Activated T-helper 2 cell treated with anti-CD3 and anti-CD28 coated beads, Interferon-gamma antibody, Interleukin-2, Interleukin-4, amounts not matched to agents 10 μg/mL and 5 μg/mL and 100 μg/mL, durations not matched to agents 14 hours and 24 hours and 36 hours (primary cell): Measurements from ENCODE around the gene PRIM2. TPM values are rescaled to one million over a fixed set of nuclear protein-coding genes. Genes with fewer than 3 reads are reported as not detected.
"Not testable (repeated sequence)": the region's sequence is repeated elsewhere in the genome, so short reads cannot be mapped to it uniquely, and the experiment has no call there.

Source experiments
- DNase-seq: peaks from one replicate; pipeline ENCODE4 v3.0.0; 2021; ENCODE audit warnings: low spot score
- H3K27ac Mint-ChIP-seq: one replicate; pipeline ENCODE4 v1.8.0; 2021; ENCODE audit warnings: mixed read lengths
- H3K27me3 Mint-ChIP-seq: one replicate; pipeline ENCODE4 v1.8.0; 2021; ENCODE audit warnings: low read depth, mixed read lengths
- H3K36me3 Mint-ChIP-seq: one replicate; pipeline ENCODE4 v1.8.0; 2021; ENCODE audit warnings: low read depth, mixed read lengths
- H3K4me1 Mint-ChIP-seq: one replicate; pipeline ENCODE4 v1.8.0; 2021; ENCODE audit warnings: low read depth, mixed read lengths
- H3K4me3 Mint-ChIP-seq: one replicate; pipeline ENCODE4 v1.8.0; 2021; ENCODE audit warnings: low read depth, mild to moderate bottlenecking, moderate library complexity, mixed read lengths
- H3K9me3 Mint-ChIP-seq: one replicate; pipeline ENCODE4 v1.8.0; 2021; ENCODE audit warnings: mixed read lengths
- intact Hi-C: fragments of 100-400 bp; cut with micrococcal nuclease; formaldehyde crosslinking; loops from one replicate; pipeline ENCODE4 v1.15.1; 2023
- total RNA-seq: library from RNA; stranded (reverse); gene quantifications from 2 replicates; pipeline ENCODE4 v1.2.3, GENCODE V29; 2022

The PRIM2 gene
- total RNA-seq, 1 donor from 2014 or later = 37.9 TPM

DNA sequence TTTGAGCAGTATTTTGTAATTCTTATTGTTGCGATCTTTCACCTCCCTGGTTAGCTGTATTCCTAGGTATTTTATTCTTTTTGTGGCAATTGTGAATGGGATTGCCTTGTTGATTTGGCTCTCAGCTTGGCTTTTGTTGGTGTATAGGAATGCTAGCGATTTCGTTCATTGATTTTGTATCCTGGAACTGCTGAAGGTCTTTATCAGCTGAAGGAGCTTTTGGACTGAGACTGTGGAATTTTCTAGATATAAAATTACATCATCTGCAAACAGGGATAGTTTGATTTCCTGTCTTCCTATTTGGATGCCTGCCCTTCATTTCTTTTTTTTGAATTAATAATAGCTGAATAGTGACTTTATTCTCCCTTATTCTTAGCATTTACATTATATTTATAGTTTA lies 74.6 kb downstream of the PRIM2 start:
- intact Hi-C loops, H3K27me3 Mint-ChIP-seq, H3K4me3 Mint-ChIP-seq, DNase-seq, H3K27ac Mint-ChIP-seq: not testable (repeated sequence)
- Mint-ChIP-seq H3K9me3 (peaks cover 48% of the 10 kb centered on the region), H3K36me3 (peaks cover 66% of the 10 kb centered on the region), H3K4me1 (peaks cover 12% of the 10 kb centered on the region)

DNA sequence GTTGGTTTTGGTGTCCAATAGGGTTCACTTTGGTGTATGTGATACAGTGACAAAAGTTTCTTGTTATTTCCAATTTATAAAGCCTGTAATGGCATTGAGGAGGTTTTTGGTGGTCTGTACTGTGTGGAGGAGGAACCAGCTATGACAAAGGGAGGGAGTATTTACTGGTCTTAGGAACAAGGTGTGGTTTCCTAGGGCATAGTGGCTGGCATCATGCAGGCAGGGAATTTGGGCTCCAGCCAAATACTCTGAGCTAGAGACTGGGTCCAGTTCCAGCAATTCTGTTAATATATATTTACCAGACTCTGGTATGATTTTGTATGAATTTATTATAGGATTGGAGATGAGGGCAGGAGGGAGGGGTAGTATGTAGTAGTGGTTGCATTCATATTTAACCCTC lies 101.9 kb downstream of the PRIM2 start:
- DNase-seq, H3K27ac Mint-ChIP-seq, H3K9me3 Mint-ChIP-seq, H3K4me3 Mint-ChIP-seq, H3K4me1 Mint-ChIP-seq, H3K27me3 Mint-ChIP-seq, intact Hi-C loops: not testable (repeated sequence)
- peaks cover 16% of the 10 kb centered on the region for H3K36me3 Mint-ChIP-seq

DNA sequence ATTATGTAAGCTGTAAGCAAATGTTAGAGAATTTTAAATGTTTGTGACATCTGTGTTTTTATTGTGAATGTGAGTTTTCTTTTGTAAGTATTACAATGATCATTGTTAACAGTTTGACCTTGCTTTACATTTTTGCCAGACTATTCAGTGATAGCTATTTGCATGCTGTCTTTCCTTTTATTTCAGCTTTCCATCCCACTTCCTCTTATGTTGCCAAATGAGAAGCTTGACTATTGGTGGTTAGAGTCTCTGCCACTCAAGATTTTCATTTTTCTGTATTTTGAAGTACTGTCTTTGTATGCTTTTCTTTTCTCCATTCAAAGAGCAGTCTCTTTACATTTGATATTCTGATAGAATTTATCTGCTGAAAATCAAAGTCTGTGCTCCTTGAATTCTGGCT lies 104.1 kb downstream of the PRIM2 start:
- peaks cover 4% of the 10 kb centered on the region for H3K4me1 Mint-ChIP-seq
- no peaks in the 10 kb centered on the region for H3K9me3 Mint-ChIP-seq
- H3K4me3 Mint-ChIP-seq = no peak overlapping the region
- H3K27ac Mint-ChIP-seq = no peak overlapping the region
- intact Hi-C loops = no loop called here
- no peak for DNase-seq
- H3K36me3 Mint-ChIP-seq = peaks cover 10% of the 10 kb centered on the region
- no peaks in the 10 kb centered on the region for H3K27me3 Mint-ChIP-seq

DNA sequence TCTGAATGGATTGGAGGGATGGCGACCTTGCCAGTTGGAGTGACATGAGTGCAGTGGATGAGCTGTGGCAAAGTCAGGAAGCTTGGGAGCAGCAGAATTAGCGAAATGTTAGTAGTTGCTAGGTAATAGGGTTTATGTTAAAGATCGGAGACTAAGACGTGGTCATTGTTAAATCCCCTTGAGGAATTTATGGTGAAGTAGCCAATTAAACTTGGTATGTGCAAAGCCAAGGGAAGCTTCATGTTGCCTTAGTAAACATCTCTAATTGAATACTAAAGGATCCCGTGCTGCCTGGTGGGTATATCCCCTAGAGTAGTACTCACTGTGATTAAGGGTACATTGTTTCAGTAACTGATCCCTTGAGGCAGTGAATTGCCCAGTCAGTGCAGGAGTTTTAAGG lies 106.0 kb downstream of the PRIM2 start:
- H3K36me3 Mint-ChIP-seq = peaks cover 10% of the 10 kb centered on the region
- H3K9me3 Mint-ChIP-seq = no peaks in the 10 kb centered on the region
- H3K4me3 Mint-ChIP-seq = no peak overlapping the region
- intact Hi-C loops = no loop called here
- no peak for DNase-seq
- H3K27ac Mint-ChIP-seq = no peak overlapping the region
- H3K4me1 Mint-ChIP-seq = peaks cover 4% of the 10 kb centered on the region
- H3K27me3 Mint-ChIP-seq = no peaks in the 10 kb centered on the region

DNA sequence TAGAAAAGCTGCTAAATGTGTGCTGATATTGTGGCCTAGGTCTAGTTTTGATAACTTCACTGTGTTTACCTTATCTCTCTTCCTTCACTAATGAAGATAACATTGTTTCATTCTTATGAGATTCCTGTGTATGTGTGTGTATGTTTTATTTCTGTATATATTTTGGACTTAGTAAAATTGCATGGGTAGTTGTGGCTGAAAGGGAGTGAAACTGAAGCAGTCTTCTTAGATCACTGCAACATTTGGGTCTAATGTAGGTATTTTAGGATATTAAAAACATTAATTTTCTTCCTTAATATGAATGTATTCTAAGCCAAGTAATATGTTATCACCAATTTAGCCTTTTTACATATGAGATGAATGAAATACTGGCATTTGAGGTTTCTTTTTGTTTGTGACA lies 114.3 kb downstream of the PRIM2 start:
- H3K9me3 Mint-ChIP-seq, H3K27me3 Mint-ChIP-seq, intact Hi-C loops, H3K27ac Mint-ChIP-seq, H3K36me3 Mint-ChIP-seq, H3K4me3 Mint-ChIP-seq, DNase-seq: not testable (repeated sequence)
- H3K4me1 Mint-ChIP-seq = peaks cover 16% of the 10 kb centered on the region

DNA sequence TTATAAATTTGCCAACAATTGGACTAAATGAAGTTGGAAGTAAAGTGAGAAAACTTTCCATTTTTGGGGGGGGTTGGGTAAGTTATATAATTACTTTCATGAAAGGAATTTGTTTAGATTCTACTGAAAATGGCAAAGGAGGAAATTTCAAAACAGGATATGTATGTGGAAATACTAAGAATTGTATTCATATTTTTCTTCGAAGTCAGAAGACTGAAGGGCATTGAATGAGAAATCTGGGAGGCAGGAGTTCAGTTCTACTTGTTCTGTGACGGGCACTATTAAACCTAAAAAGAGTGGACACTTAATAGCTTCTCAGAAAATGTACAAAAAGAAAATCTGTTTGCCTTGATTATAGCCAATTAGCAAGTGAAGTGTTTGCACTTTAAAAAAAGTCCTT lies 114.7 kb downstream of the PRIM2 start:
- Mint-ChIP-seq H3K4me1 (peaks cover 16% of the 10 kb centered on the region), H3K9me3 (no peaks in the 10 kb centered on the region), H3K27me3 (no peaks in the 10 kb centered on the region), H3K36me3 (peaks cover 10% of the 10 kb centered on the region), H3K27ac (no peak overlapping the region), H3K4me3 (no peak overlapping the region)
- no peak for DNase-seq
- intact Hi-C loops = no loop called here

DNA sequence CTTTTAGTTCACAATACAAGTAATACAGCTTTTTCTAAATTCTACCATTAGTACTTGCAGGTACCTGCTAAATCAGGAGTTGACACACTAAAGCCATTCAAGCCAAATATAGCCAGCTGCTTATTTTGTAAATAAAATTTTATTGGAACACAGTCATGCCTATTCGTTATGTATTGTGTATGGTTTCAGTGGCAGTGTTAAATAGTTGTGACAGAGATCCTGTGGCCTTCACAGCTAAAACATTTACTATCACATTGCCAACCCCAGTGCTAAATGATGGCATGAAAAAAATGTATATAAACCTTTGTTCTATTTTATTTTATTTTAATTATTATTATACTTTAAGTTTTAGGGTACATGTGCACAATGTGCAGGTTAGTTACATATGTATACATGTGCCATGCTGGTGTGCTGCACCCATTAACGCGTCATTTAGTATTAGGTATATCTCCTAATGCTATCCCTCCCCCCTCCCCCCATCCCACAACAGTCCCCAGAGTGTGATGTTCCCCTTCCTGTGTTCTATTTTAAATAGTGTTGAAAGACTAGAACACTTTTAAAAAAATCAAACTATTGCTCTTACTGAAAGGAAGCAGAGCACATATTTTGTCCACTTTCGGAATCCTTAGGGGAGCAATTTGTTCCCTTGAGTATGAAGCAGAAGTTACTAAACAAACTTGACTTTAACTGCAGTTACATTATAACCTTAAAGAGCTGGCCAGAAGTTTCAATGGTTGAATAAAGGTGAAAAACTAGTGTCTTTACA lies 115.7 kb downstream of the PRIM2 start:
- H3K9me3 Mint-ChIP-seq = no peaks in the 10 kb centered on the region
- intact Hi-C loops = no loop called here
- H3K4me3 Mint-ChIP-seq = no peak overlapping the region
- peaks cover 10% of the 10 kb centered on the region for H3K36me3 Mint-ChIP-seq
- no peak overlapping the region for H3K27ac Mint-ChIP-seq
- no peaks in the 10 kb centered on the region for H3K27me3 Mint-ChIP-seq
- peaks cover 16% of the 10 kb centered on the region for H3K4me1 Mint-ChIP-seq
- no peak for DNase-seq

DNA sequence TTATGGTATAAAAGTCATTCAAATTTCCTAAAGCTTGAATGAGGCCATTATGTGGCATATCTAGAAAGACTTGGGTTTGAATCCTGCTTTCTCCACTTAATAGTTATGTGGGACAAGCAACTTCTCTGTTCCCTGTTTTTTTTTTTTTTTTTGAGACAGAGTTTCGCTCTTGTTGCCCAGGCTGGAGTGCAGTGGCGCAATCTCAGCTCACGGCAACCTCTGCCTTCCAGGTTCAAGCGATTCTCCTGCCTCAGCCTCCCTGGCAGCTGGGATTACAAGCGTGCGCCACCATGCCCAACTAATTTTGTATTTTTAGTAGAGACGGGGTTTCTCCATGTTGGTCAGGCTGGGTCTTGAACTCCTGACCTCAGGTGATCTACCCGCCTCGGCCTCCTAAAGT lies 116.4 kb downstream of the PRIM2 start:
- H3K4me1 Mint-ChIP-seq = peaks cover 16% of the 10 kb centered on the region
- DNase-seq, H3K4me3 Mint-ChIP-seq, H3K27ac Mint-ChIP-seq, H3K9me3 Mint-ChIP-seq, H3K36me3 Mint-ChIP-seq, H3K27me3 Mint-ChIP-seq, intact Hi-C loops: not testable (repeated sequence)

DNA sequence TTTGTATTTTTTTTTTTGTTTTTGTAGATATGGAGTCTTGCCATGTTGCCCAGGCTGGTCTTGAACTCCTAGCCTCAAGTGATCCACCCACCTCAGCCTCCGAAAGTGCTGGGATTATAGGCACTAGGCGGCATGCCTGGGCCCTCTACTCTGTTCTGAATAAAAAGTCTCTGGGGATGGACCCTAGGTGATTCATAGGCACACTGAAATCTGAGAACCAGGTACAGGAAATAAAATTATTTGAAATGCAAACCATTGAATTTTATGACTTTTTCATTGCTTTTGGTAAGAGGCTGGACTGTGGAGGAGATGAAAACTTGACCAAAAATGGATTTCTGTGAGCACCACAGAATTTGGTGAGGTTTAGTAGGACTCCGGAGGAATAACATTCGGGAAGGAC lies 117.5 kb downstream of the PRIM2 start:
- Mint-ChIP-seq H3K9me3 (no peaks in the 10 kb centered on the region), H3K4me1 (peaks cover 14% of the 10 kb centered on the region), H3K27ac (no peak overlapping the region), H3K36me3 (peaks cover 6% of the 10 kb centered on the region), H3K4me3 (no peak overlapping the region), H3K27me3 (no peaks in the 10 kb centered on the region)
- intact Hi-C loops = no loop called here
- no peak for DNase-seq

DNA sequence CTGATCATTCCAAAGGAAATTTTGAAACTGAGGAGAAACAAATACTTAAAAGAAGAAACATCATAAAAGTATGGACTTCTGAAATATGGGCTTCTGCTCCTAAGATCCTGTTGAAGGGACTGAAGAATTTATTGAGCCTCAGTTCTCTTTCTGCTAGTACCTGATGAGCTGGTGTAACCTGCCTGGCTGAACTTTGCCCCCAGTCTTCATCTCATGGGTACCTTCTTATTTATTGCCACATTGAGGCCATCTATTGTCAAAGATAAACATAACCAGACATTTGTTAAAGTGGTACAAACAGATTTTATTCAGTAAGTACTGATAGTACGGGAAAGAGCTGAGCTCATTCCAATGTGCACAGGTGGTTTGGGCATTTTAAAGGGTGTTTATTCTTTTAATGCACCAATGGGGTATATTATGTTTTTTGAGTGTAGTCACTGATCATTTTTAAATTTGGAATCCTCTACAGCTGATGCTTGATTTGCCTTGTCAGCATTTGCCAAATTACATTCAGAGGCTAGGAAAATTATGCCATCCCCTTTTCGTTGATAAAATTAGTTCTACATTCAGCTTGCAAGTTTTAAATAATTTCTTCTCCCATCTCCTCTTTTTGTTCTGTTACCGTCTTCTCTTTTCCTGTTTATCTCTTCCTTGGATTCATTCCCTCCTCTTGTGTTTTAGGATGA lies 118.2 kb downstream of the PRIM2 start:
- intact Hi-C loops = no loop called here
- Mint-ChIP-seq H3K27ac (no peak overlapping the region), H3K9me3 (no peaks in the 10 kb centered on the region), H3K36me3 (peaks cover 6% of the 10 kb centered on the region), H3K27me3 (no peaks in the 10 kb centered on the region), H3K4me3 (no peak overlapping the region), H3K4me1 (peaks cover 11% of the 10 kb centered on the region)
- no peak for DNase-seq

DNA sequence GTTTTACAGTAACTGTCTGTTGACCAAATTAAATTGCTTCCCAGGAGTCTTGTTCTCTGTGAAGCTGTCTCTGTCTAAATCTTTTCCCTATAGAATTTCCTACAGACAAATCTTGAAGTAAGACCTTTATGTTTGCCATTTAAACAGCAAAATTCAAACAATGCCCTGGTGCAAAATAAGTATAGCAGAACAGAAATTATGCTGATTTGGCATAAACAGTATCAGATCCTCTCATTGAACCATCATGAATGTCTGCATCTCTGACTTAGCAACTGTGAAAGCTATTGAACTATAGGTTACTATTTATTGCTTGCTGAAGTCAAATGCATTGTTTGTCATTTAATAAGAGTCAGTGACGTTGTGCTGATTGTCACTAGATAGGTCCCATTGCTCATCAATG lies 123.3 kb downstream of the PRIM2 start:
- H3K36me3 Mint-ChIP-seq, intact Hi-C loops, H3K9me3 Mint-ChIP-seq, DNase-seq, H3K27me3 Mint-ChIP-seq, H3K4me3 Mint-ChIP-seq, H3K27ac Mint-ChIP-seq: not testable (repeated sequence)
- H3K4me1 Mint-ChIP-seq = peaks cover 14% of the 10 kb centered on the region

DNA sequence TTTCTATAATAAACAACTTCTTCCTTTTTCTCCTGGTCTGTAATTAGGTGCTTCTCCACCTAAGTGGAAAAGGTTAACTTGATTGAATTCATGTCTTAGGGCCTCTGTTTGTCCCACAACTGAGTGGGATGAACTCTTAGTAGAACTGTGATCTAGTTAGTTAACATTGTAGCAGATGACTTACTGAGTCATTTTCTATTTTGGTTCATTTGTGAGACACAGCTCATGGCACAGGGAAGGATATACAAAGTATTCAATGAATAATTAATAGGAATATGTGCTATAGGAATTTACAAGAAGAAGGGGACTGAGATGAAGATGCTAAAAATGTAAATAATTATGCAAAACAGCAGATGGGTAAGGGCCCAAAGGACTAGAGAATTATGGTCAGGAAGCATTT lies 124.7 kb downstream of the PRIM2 start:
- intact Hi-C loops, H3K27ac Mint-ChIP-seq, H3K9me3 Mint-ChIP-seq, H3K27me3 Mint-ChIP-seq, DNase-seq, H3K36me3 Mint-ChIP-seq, H3K4me3 Mint-ChIP-seq: not testable (repeated sequence)
- peaks cover 17% of the 10 kb centered on the region for H3K4me1 Mint-ChIP-seq

DNA sequence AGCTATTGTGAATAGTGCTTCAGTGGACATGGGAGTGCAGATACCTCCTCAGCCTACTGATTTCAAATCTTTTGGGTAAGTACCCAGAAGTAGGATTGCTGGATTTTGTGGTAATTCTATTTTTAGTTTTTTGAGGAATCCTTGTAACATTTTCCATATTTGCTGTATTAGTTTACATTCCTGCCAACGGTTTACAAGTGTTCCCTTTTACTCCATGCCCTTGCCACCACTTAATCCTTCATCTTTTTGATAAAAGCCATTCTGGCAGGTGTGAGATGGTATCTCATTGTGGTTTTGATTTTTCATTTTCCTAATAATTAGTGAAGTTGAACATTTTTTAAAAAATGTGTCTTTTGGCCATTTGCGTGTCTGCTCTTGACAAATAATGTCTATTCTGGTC lies 125.8 kb downstream of the PRIM2 start:
- DNase-seq = not testable (repeated sequence)

More for the DNA sequence above, 125.8 kb downstream of the PRIM2 start:
- H3K27ac Mint-ChIP-seq, H3K4me3 Mint-ChIP-seq, H3K9me3 Mint-ChIP-seq, H3K36me3 Mint-ChIP-seq, H3K27me3 Mint-ChIP-seq, intact Hi-C loops: not testable (repeated sequence)
- H3K4me1 Mint-ChIP-seq = peaks cover 17% of the 10 kb centered on the region
